HG03432 (cell line): ENCODE data around the gene MOCOS.
A peak's percentile ranks its signal among the peaks of the same experiment; 100 is the strongest.

Experiments
- ATAC-seq: cut with Tn5 transposase; IDR thresholded peaks from one replicate; pipeline ENCODE4 v1.9.1; 2021; ENCODE audit warnings: mild to moderate bottlenecking, moderate library complexity; ENCODE audit not compliant: unreplicated experiment

The MOCOS gene

DNA sequence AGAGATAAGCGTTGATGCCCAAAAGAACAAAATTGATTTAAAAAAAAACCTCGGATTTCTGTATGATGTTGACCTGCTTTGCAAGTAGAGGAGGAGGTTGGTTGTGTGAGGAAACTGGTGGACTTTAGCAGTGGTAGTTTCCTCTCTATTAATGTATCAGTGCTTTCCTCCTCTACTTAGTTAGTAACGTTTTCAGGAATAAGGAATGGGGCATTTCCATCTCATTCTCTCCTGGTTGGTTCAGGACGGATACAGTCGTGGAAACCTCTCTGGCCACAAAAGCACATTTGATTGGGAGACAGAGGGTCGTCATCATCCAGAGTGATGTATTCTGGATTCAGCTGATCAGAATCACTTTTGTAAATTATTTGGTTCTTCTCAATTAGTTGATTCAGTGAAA lies 111.7 kb downstream of the MOCOS start:
- no peak for ATAC-seq

DNA sequence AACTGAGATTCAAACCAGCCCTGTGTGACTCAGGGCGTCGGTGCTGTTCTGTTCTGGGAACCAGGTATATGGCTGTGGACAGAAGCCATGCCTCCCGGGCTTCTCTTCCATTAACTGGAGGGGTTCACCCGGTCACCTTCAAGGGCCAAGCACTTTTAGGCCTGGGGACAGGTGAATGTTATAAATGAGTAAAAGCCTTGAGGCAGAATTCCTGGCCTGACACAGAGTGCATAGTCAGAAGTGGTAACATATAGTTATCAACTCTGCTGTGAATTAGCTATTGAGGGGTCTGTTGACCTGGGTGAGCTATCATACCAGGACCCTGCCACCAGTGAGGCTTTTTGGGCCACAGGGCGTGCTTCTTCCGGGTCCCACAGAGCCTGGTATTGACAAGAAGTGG lies 112.9 kb downstream of the MOCOS start:
- ATAC-seq: no peak

GRCh38 chr18:36301884-36302283 lies 114.6 kb downstream of the MOCOS start:
- no peak for ATAC-seq

- ATAC-seq: no peak
Measured at GRCh38 chr18:36302676-36303075, 115.4 kb downstream of the MOCOS start.

GRCh38 chr18:36303211-36303844 lies 116.0 kb downstream of the MOCOS start:
- no peak for ATAC-seq

- ATAC-seq: no peak
Measured at GRCh38 chr18:36304723-36305122, 117.4 kb downstream of the MOCOS start.

GRCh38 chr18:36305375-36305774 lies 118.1 kb downstream of the MOCOS start:
- ATAC-seq: no peak

DNA sequence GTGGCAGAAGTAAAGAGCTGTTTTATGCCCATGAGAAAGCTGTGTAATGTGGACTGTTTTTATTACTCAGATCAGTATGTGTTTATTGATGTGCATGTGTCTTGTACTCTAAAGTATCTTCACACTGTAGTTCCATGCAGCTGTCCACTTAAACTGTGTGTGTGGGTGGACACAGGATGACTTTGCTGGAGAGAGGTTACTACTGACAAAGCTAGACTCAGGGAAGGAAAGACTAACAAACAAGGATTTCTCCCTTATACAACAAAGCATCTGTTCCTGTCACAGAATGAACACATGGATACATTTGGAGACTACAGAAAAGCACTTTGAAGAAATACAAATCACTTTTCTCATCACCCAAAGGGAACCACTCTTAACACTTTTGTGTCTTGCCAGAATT lies 120.2 kb downstream of the MOCOS start:
- ATAC-seq: no peak

- ATAC-seq: no peak
Measured at GRCh38 chr18:36308711-36309435, 121.6 kb downstream of the MOCOS start.

- ATAC-seq: no peak
Measured at GRCh38 chr18:36309436-36310391, 122.4 kb downstream of the MOCOS start.

- no peak for ATAC-seq
Measured at GRCh38 chr18:36311026-36311570, 123.8 kb downstream of the MOCOS start.

GRCh38 chr18:36312806-36313395 lies 125.6 kb downstream of the MOCOS start:
- ATAC-seq: no peak

GRCh38 chr18:36314098-36314497 lies 126.8 kb downstream of the MOCOS start:
- peak; percentile 43 for ATAC-seq

DNA sequence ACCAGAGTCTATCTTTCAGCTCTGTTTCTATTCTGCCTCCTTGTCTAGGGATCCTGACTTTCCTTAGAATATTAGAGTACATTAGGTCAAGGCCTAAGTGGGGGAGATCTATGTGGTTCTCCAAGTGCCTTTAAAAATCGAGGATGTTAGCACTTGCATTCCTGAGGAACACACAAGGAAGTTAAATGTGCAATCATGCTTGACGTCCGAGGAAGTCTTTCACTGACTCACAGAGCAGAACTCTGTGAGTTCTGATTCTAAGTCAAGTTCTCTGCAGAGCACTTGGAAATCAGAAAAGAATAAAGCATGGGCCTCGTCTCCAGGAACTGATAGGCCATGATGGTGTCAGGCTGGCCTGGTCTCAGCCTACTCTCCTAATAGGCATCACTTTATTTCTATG lies 127.5 kb downstream of the MOCOS start:
- ATAC-seq: peak; percentile 10

- no peak for ATAC-seq
Measured at GRCh38 chr18:36315736-36316135, 128.4 kb downstream of the MOCOS start.

DNA sequence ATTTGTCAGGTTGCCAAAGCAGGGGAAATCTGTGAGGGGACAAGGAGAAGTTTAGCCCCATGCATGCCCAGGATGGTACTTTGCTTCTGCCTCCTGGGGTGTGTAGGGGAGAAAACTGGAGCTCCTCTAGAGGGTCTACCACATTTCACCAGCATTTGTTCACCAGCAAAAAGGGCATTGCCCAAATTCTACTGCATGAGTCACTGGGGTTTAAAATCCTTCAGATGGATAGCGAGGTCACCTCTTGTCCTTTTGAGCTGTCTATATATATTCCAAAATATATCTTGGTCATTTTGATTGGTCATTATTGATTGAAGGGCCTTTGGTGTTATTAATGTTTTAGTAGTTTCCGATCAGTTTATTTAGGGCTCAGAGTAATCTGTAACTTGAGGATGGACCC lies 128.9 kb downstream of the MOCOS start:
- no peak for ATAC-seq
